Hepatocyte (in vitro differentiated cells): ENCODE measurements around the gene GOLGA2. TPM values are rescaled to one million over a fixed set of nuclear protein-coding genes. Genes with fewer than 3 reads are reported as not detected.

Experiments
- DNase-seq: peaks from one replicate; pipeline ENCODE4 v3.0.0-alpha.2; 2016; ENCODE audit warnings: low spot score
- H2AFZ ChIP-seq: fragments of 200-600 bp; sonication (generic); 2 replicates; pipeline ENCODE4 v1.6.0; 2016; ENCODE audit warnings: antibody characterized with exemption, mild to moderate bottlenecking
- H3K27ac ChIP-seq: fragments of 200-600 bp; sonication (generic); 2 replicates; pipeline ENCODE4 v1.5.1; 2016; ENCODE audit warnings: mild to moderate bottlenecking
- H3K27me3 ChIP-seq: fragments of 200-600 bp; sonication (generic); 2 replicates; pipeline ENCODE4 v1.6.1; 2016
- H3K36me3 ChIP-seq: fragments of 200-600 bp; sonication (generic); replicated peaks from 2 replicates; pipeline ENCODE4 v1.5.1; 2016; ENCODE audit warnings: low read depth; ENCODE audit not compliant: insufficient read depth
- H3K4me1 ChIP-seq: fragments of 200-600 bp; sonication (generic); 2 replicates; pipeline ENCODE4 v1.5.1; 2016; ENCODE audit warnings: mild to moderate bottlenecking, moderate library complexity; ENCODE audit not compliant: insufficient read depth
- H3K4me2 ChIP-seq: fragments of 200-600 bp; sonication (generic); 2 replicates; pipeline ENCODE4 v1.6.0; 2016
- H3K4me3 ChIP-seq: fragments of 200-600 bp; sonication (generic); 2 replicates; pipeline ENCODE4 v1.5.1; 2016; ENCODE audit warnings: mild to moderate bottlenecking
- H3K79me2 ChIP-seq: fragments of 200-600 bp; sonication (generic); 2 replicates; pipeline ENCODE4 v1.6.0; 2017; ENCODE audit warnings: mild to moderate bottlenecking
- H3K9me2 ChIP-seq: fragments of 200-600 bp; sonication (generic); replicated peaks from 2 replicates; pipeline ENCODE4 v1.6.0; 2017; ENCODE audit warnings: mild to moderate bottlenecking; ENCODE audit not compliant: insufficient read depth
- H3K9me3 ChIP-seq: fragments of 200-600 bp; sonication (generic); 2 replicates; pipeline ENCODE4 v1.5.1; 2016; ENCODE audit warnings: low read depth, mild to moderate bottlenecking
- H4K20me1 ChIP-seq: fragments of 200-600 bp; sonication (generic); 2 replicates; pipeline ENCODE4 v1.6.0; 2016; ENCODE audit warnings: mild to moderate bottlenecking; ENCODE audit not compliant: insufficient read depth, poor library complexity, severe bottlenecking
- CTCF ChIP-seq: fragments of 200-600 bp; sonication (generic); IDR thresholded peaks from 2 replicates; pipeline ENCODE4 v1.5.1; 2016; ENCODE audit warnings: antibody characterized with exemption, mild to moderate bottlenecking; ENCODE audit not compliant: poor library complexity
- EZH2 ChIP-seq: fragments of 200-600 bp; sonication (generic); IDR thresholded peaks from 2 replicates; pipeline ENCODE4 v1.6.1; 2016; ENCODE audit warnings: antibody characterized with exemption, mild to moderate bottlenecking, borderline replicate concordance
- EZH2phosphoT487 ChIP-seq: fragments of 200-600 bp; sonication (generic); IDR thresholded peaks from one replicate; pipeline ENCODE4 v1.6.1; 2018; ENCODE audit warnings: antibody characterized with exemption, mild to moderate bottlenecking, low read depth, moderate library complexity; ENCODE audit not compliant: unreplicated experiment, severe bottlenecking
- WGBS: methylation state at CpG from one replicate; pipeline ENCODE4 v1.1.6; 2016; ENCODE audit warnings: low lambda C conversion rate; ENCODE audit errors: missing lambda C conversion rate; 5-methylcytosine and 5-hydroxymethylcytosine counted together
- polyA plus RNA-seq: library from polyadenylated mRNA; unstranded; fragments of >200 nt; fragmentation: Nextera tagmentation; extraction: Ambion mirVana; gene quantifications from 2 replicates; pipeline ENCODE4 v1.2.1, GENCODE V29; 2016
- total RNA-seq: library from RNA; depleted of rRNA; stranded (reverse); fragments of >200 nt; gene quantifications from 2 replicates; pipeline ENCODE4 v1.2.3, GENCODE V29; 2014

The GOLGA2 gene
- total and polyA plus RNA-seq, 2 experiments from 2014 or later: 37.6 to 79.9 TPM

DNA sequence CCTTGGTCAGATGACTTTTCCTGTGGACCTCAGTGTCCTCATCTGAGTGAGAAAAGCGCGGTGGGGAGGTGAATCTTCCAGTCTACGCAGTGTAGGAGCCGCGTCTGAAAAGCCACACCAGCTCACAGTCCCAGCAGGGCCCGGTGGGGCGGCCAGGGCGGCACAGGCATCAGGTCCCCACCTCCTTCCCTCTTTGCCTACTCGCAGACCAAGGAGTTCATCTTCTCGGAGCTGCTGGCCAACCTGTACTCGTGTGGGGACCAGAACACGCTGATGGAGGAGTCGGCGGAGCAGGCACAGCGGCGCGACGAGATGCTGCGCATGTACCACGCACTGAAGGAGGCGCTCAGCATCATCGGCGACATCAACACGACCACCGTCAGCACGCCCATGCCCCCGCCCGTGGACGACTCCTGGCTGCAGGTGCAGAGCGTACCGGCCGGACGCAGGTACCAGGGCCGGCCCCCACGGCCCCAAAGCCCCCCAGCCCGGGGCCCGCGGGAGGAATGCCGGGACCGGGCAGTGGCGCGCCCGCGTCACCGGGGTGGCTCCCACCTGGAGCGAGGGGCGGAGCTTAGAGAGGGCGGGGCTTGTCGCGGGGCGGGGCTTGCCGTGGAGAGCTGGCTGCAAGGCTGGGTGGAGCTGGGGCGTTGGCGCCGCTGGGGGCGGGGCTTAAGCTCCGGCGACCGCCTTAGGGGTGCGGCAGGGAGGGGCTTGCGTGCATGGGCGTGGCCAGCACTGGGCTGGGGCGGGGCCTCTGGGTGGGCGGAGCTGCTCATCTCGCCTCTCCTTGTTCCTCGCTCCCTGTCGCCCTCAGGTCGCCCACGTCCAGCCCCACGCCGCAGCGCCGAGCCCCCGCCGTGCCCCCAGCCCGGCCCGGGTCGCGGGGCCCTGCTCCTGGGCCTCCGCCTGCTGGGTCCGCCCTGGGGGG lies 25.6 kb downstream of the GOLGA2 start:
- DNase-seq: peak; percentile 94
- H3K4me3 ChIP-seq: no peak overlapping the region
- no peaks in the 10 kb centered on the region for H3K79me2 ChIP-seq
- H2AFZ ChIP-seq: peak overlapping the region; percentile 25
- H4K20me1 ChIP-seq: no peaks in the 10 kb centered on the region
- no peaks in the 10 kb centered on the region for H3K9me3 ChIP-seq
- H3K27me3 ChIP-seq: no peaks in the 10 kb centered on the region
- H3K4me2 ChIP-seq: peak overlapping the region; percentile 82
- WGBS: 25% methylated on average over 33 of the region's 81 CpGs
- H3K9me2 ChIP-seq: no peaks in the 10 kb centered on the region
- peaks cover 14% of the 10 kb centered on the region for H3K4me1 ChIP-seq
- H3K27ac ChIP-seq: peak overlapping the region; percentile 36
- H3K36me3 ChIP-seq: no peaks in the 10 kb centered on the region
- TF ChIP-seq CTCF (no peak), EZH2phosphoT487 (no peak), EZH2 (no peak)

- no peaks in the 10 kb centered on the region for H3K27me3 ChIP-seq
- no peak for DNase-seq
- H3K79me2 ChIP-seq: no peaks in the 10 kb centered on the region
- H4K20me1 ChIP-seq: no peaks in the 10 kb centered on the region
- WGBS: 85% methylated on average over 8 of the region's 8 CpGs
- no peak overlapping the region for H2AFZ ChIP-seq
- H3K9me3 ChIP-seq: no peaks in the 10 kb centered on the region
- no peaks in the 10 kb centered on the region for H3K9me2 ChIP-seq
- no peaks in the 10 kb centered on the region for H3K36me3 ChIP-seq
- H3K4me1 ChIP-seq: peaks cover 16% of the 10 kb centered on the region
- no peak for TF ChIP-seq EZH2phosphoT487
- TF ChIP-seq CTCF: no peak
- no peak for TF ChIP-seq EZH2
- no peak overlapping the region for H3K4me3 ChIP-seq
- no peak overlapping the region for H3K27ac ChIP-seq
- peak overlapping the region; percentile 82 for H3K4me2 ChIP-seq
These were observed 26.3 kb downstream of the GOLGA2 start for GRCh38 chr9:128249558-128249907.

DNA sequence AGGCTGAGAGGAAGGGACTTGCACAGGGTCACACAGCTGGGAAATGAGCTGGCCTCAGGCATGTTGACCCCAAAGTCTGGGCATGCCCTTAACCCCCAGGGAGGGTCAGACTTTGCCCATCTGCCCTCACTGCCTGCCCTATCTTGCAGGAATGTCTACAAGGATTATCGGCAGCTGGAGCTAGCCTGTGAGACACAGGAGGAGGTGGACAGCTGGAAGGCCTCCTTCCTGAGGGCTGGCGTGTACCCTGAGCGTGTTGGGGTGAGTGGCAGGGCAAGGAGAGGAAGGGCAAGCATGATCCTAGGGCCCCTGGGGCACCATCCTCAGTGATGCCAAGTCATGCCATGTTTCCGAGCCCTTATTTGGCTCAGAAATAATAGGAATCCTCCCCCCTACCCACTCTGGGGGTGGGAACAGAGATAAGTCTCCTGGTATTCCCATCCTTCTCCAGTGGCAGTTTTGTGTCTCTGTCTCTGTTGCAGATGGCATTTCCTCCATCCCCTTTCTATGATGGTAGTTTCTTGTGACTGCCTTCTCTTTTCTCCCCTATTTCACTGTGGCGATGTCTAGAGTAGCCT lies 28.5 kb downstream of the GOLGA2 start:
- TF ChIP-seq CTCF (no peak), EZH2 (no peak), EZH2phosphoT487 (no peak)
- peak overlapping the region; percentile 96 for H3K27ac ChIP-seq
- no peaks in the 10 kb centered on the region for H4K20me1 ChIP-seq
- no peaks in the 10 kb centered on the region for H3K9me2 ChIP-seq
- H3K4me2 ChIP-seq: no peak overlapping the region
- WGBS: 81% methylated on average over 5 of the region's 5 CpGs
- H3K9me3 ChIP-seq: no peaks in the 10 kb centered on the region
- no peaks in the 10 kb centered on the region for H3K36me3 ChIP-seq
- H3K4me3 ChIP-seq: no peak overlapping the region
- H3K4me1 ChIP-seq: peaks cover 23% of the 10 kb centered on the region
- no peaks in the 10 kb centered on the region for H3K27me3 ChIP-seq
- no peak for DNase-seq
- H3K79me2 ChIP-seq: no peaks in the 10 kb centered on the region
- H2AFZ ChIP-seq: no peak overlapping the region
